OCI-LY7 (cell line): Measurements from ENCODE around the gene MACROD2. TPM values are rescaled to one million over a fixed set of nuclear protein-coding genes. Genes with fewer than 3 reads are reported as not detected.
"Not testable (repeated sequence)": the region's sequence is repeated elsewhere in the genome, so short reads cannot be mapped to it uniquely, and the experiment has no call there.

Source experiments
- BruUV-seq: library from RNA; stranded (reverse); fragments of 400-500 nt; replicated peaks from 2 replicates; lab custom pipeline; 2021; lab: Mats Ljungman, UMichigan
- CTCF ChIA-PET: fragments of 300-600 bp; sonication (Branson Sonifier 250); formaldehyde crosslinking; loops from one replicate; lab custom pipeline; 2022; ENCODE audit warnings: antibody characterized with exemption; ENCODE audit not compliant: unreplicated experiment; lab: Charles Lee
- POLR2A ChIA-PET: fragments of 300-600 bp; sonication (Branson Sonifier 250); formaldehyde crosslinking; loops from one replicate; lab custom pipeline; 2022; ENCODE audit warnings: antibody characterized with exemption; lab: Charles Lee
- DNase-seq: peaks from one replicate; pipeline ENCODE4 v3.0.0-alpha.2; 2015; ENCODE audit warnings: low spot score
- H2AFZ ChIP-seq: fragments of 200-600 bp; sonication (generic), shearing (Covaris generic); 2 replicates; pipeline ENCODE4 v1.6.1; 2014; ENCODE audit warnings: mild to moderate bottlenecking, antibody characterized with exemption, low read length, moderate library complexity
- H3K27ac ChIP-seq: fragments of 200-600 bp; sonication (generic); 2 replicates; pipeline ENCODE4 v1.5.1; 2014; ENCODE audit warnings: mixed run types, low read depth, mild to moderate bottlenecking, moderate library complexity, low read length, inconsistent platforms; ENCODE audit not compliant: poor library complexity, severe bottlenecking
- H3K36me3 ChIP-seq: fragments of 200-600 bp; sonication (generic); 2 replicates; pipeline ENCODE4 v1.6.1; 2014; ENCODE audit warnings: mild to moderate bottlenecking, antibody characterized with exemption, low read length, moderate library complexity, mixed read lengths; ENCODE audit not compliant: insufficient read depth
- H3K4me1 ChIP-seq: fragments of 200-600 bp; sonication (generic); 2 replicates; pipeline ENCODE4 v1.5.1; 2014; ENCODE audit warnings: mild to moderate bottlenecking, low read length; ENCODE audit not compliant: insufficient read depth, poor library complexity, severe bottlenecking
- H3K4me2 ChIP-seq: fragments of 200-600 bp; sonication (generic); 2 replicates; pipeline ENCODE4 v1.6.1; 2014; ENCODE audit warnings: mild to moderate bottlenecking, low read length
- H3K4me3 ChIP-seq: fragments of 200-600 bp; sonication (generic); 2 replicates; pipeline ENCODE4 v1.5.1; 2014; ENCODE audit warnings: mild to moderate bottlenecking, low read depth, low read length; ENCODE audit not compliant: poor library complexity, severe bottlenecking
- H3K79me2 ChIP-seq: fragments of 200-600 bp; sonication (generic); 2 replicates; pipeline ENCODE4 v1.6.1; 2016; ENCODE audit warnings: low read depth, mild to moderate bottlenecking, low read length, moderate library complexity, mixed read lengths; ENCODE audit not compliant: insufficient read depth
- H3K9me2 ChIP-seq: fragments of 200-600 bp; sonication (generic); 2 replicates; pipeline ENCODE4 v1.6.1; 2016; ENCODE audit warnings: mild to moderate bottlenecking, low read length, mixed read lengths; ENCODE audit not compliant: insufficient read depth
- H3K9me3 ChIP-seq: fragments of 200-600 bp; sonication (generic); 2 replicates; pipeline ENCODE4 v1.6.1; 2014; ENCODE audit warnings: mild to moderate bottlenecking, mixed run types, low read length, mixed read lengths
- H4K20me1 ChIP-seq: fragments of 200-600 bp; sonication (generic); 2 replicates; pipeline ENCODE4 v1.6.1; 2014; ENCODE audit warnings: mild to moderate bottlenecking, antibody characterized with exemption, low read length, moderate library complexity, mixed read lengths; ENCODE audit not compliant: insufficient read depth
- EZH2phosphoT487 ChIP-seq: fragments of 200-600 bp; sonication (generic); IDR thresholded peaks from 2 replicates; pipeline ENCODE4 v1.6.1; 2018; ENCODE audit warnings: low read depth, borderline replicate concordance, mild to moderate bottlenecking, mixed run types, antibody characterized with exemption, low read length, moderate library complexity, mixed read lengths
- intact Hi-C: fragments of 100-400 bp; cut with micrococcal nuclease; formaldehyde crosslinking; loops from one replicate; pipeline ENCODE4 v1.10.0; 2022; ENCODE audit not compliant: unreplicated experiment
- total RNA-seq, 2 experiments: library from RNA; depleted of rRNA in 1 of 2; stranded (reverse); fragments of >200 nt in 1 of 2; shearing (Covaris generic) in 1 of 2; gene quantifications; 2 replicates each; pipeline ENCODE4 v1.2.3, GENCODE V29; 2014 to 2022
- TF ChIP-seq, protein P1 (sequence below): fragments of 200-600 bp; sonication (generic); conservative IDR thresholded peaks from 2 replicates; pipeline ENCODE4 v1.5.1; 2014; ENCODE audit warnings: mild to moderate bottlenecking, antibody characterized with exemption, low read length, moderate library complexity, mixed read lengths

MACROD2 gene
- total RNA-seq, 2 experiments from 2014 or later: 0.09 to 4.5 TPM

DNA sequence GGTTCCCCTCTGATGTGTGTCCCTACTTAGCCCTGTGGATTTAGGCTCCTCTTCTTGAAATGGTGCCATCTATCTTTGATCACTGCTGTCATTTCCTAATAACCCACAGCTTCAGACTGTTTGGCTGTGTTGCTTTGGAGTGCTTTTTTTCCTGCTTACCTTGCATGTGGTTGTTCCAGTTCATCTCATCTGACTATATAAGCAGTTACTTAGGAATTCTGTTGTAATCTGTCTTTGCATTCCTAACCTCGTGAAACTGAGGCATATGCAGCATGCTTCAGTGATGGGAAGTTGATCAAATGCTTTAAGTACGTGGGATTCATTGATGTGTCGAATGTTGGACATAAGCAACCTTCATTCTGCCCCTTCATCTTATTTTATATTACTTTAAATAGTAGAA, 457.9 kb downstream of the MACROD2 start:
- no peak for TF ChIP-seq EZH2phosphoT487
- TF ChIP-seq, protein P1, sequence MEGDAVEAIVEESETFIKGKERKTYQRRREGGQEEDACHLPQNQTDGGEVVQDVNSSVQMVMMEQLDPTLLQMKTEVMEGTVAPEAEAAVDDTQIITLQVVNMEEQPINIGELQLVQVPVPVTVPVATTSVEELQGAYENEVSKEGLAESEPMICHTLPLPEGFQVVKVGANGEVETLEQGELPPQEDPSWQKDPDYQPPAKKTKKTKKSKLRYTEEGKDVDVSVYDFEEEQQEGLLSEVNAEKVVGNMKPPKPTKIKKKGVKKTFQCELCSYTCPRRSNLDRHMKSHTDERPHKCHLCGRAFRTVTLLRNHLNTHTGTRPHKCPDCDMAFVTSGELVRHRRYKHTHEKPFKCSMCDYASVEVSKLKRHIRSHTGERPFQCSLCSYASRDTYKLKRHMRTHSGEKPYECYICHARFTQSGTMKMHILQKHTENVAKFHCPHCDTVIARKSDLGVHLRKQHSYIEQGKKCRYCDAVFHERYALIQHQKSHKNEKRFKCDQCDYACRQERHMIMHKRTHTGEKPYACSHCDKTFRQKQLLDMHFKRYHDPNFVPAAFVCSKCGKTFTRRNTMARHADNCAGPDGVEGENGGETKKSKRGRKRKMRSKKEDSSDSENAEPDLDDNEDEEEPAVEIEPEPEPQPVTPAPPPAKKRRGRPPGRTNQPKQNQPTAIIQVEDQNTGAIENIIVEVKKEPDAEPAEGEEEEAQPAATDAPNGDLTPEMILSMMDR: no peak
- POLR2A ChIA-PET: no interaction called here
- Histone ChIP-seq H3K27ac (no peak overlapping the region), H3K9me2 (no peaks in the 10 kb centered on the region), H3K9me3 (no peaks in the 10 kb centered on the region), H4K20me1 (no peaks in the 10 kb centered on the region), H3K4me2 (no peak overlapping the region), H3K4me3 (no peak overlapping the region), H3K4me1 (no peaks in the 10 kb centered on the region), H3K36me3 (no peaks in the 10 kb centered on the region), H3K79me2 (no peaks in the 10 kb centered on the region), H2AFZ (no peak overlapping the region)
- intact Hi-C loops: no loop called here
- CTCF ChIA-PET: no interaction called here
- DNase-seq: no peak
- BruUV-seq: no TSS peak

DNA sequence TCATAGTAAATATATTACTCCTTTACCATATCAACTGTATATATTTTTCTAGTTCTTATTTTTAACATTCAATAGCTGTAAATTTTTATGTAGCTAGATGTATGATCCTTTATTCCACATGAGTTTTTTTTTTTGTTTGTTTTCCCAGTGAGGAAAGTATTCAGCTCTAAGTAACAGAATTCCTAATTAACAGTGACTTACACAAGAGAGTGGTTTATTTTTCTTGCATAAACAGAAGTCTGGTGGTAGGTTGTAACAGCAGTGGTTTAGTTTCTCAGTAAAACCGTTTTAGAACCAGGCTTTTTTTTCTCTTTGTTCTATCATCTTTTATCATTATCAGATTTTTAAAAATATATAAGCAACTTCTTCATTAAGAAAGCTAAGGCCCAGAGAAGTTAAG, 459.0 kb downstream of the MACROD2 start:
- Histone ChIP-seq H3K9me3 (no peaks in the 10 kb centered on the region), H3K79me2 (no peaks in the 10 kb centered on the region), H3K4me2 (no peak overlapping the region), H3K36me3 (no peaks in the 10 kb centered on the region), H3K4me3 (no peak overlapping the region), H3K27ac (no peak overlapping the region), H2AFZ (no peak overlapping the region), H4K20me1 (no peaks in the 10 kb centered on the region), H3K4me1 (no peaks in the 10 kb centered on the region), H3K9me2 (no peaks in the 10 kb centered on the region)
- CTCF ChIA-PET: no interaction called here
- POLR2A ChIA-PET: interaction anchor here (0.7 to 0.9 kb wide), 2 partner anchors 17 to 941 kb away, joined by 3 read pairs; no protein-coding TSS in a partner anchor
- BruUV-seq: no TSS peak
- no peak for DNase-seq
- TF ChIP-seq EZH2phosphoT487: no peak
- TF ChIP-seq, protein P1: no peak
- intact Hi-C loops: no loop called here

DNA sequence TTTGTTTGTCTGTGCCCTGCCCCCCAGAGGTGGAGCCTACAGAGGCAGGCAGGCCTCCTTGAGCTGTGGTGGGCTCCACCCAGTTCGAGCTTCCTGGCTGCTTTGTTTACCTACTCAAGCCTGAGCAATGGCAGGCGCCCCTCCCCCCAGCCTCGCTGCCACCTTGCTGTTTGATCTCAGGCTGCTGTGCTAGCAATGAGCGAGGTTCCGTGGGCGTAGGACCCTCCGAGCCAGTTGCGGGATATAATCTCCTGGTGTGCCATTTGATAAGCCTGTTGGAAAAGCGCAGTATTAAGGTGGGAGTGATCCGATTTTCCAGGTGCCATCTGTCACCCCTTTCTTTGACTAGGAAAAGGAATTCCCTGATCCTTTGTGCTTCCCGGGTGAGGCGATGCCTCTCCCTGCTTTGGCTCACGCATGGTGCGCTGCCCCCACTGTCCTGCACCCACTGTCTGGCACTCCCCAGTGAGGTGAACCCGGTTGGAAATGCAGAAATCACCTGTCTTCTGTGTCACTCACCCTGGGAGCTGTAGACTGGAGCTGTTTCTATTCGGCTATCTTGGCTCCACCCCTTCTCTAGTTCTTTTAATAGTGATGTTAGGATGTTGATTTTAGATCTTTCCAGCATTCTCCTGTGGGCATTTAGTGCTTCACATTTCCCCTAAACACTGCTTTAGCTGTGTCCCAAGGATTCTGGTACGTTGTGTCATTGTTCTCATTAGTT, 471.9 kb downstream of the MACROD2 start:
- H3K4me2 ChIP-seq, H2AFZ ChIP-seq: not testable (repeated sequence)

More for the DNA sequence above, 471.9 kb downstream of the MACROD2 start:
- H3K79me2 ChIP-seq, intact Hi-C loops, H3K4me1 ChIP-seq, H4K20me1 ChIP-seq, BruUV-seq, DNase-seq, H3K27ac ChIP-seq, H3K36me3 ChIP-seq, H3K9me2 ChIP-seq, H3K4me3 ChIP-seq, CTCF ChIA-PET, H3K9me3 ChIP-seq, POLR2A ChIA-PET: not testable (repeated sequence)
